ENCODE data around the gene TRPC6.

The TRPC6 gene

GRCh38 chr11:101583251-101584128 lies at the start of gene TRPC6:
TSS of gene TRPC6 (minus strand) at chr11:101584007. CDS start at chr11:101583503, 504 bp downstream.
- DNase-seq (ENCODE audit: low spot score) = no peak
- Mint-ChIP-seq H3K36me3 (ENCODE audit: low read depth) (no peaks in the 10 kb centered on the region), H3K27me3 (ENCODE audit: low read depth) (peaks cover 16% of the 10 kb centered on the region), H3K9me3 (no peaks in the 10 kb centered on the region), H3K27ac (no peak within 1 kb of the TSS), H3K4me3 (no peak within 1 kb of the TSS), H3K4me1 (ENCODE audit: low read depth) (no peaks in the 10 kb centered on the region)

- Mint-ChIP-seq H3K27ac (no peak overlapping the region), H3K27me3 (ENCODE audit: low read depth) (no peaks in the 10 kb centered on the region), H3K36me3 (ENCODE audit: low read depth) (no peaks in the 10 kb centered on the region), H3K4me3 (no peak overlapping the region), H3K9me3 (no peaks in the 10 kb centered on the region), H3K4me1 (ENCODE audit: low read depth) (no peaks in the 10 kb centered on the region)
- no peak for DNase-seq (ENCODE audit: low spot score)
These were observed 36.2 kb upstream of the TRPC6 start for GRCh38 chr11:101620026-101620425.

GRCh38 chr11:101618709-101619108 lies 34.9 kb upstream of the TRPC6 start:
- Mint-ChIP-seq H3K4me1 (ENCODE audit: low read depth) (no peaks in the 10 kb centered on the region), H3K36me3 (ENCODE audit: low read depth) (no peaks in the 10 kb centered on the region), H3K9me3 (no peaks in the 10 kb centered on the region), H3K27me3 (ENCODE audit: low read depth) (no peaks in the 10 kb centered on the region), H3K4me3 (no peak overlapping the region), H3K27ac (no peak overlapping the region)
- DNase-seq (ENCODE audit: low spot score) = no peak

GRCh38 chr11:101617735-101618332 lies 34.0 kb upstream of the TRPC6 start:
- no peak for DNase-seq (ENCODE audit: low spot score)
- no peak overlapping the region for H3K27ac Mint-ChIP-seq

GRCh38 chr11:101612481-101612880 lies 28.7 kb upstream of the TRPC6 start:
- no peak overlapping the region for H3K4me3 Mint-ChIP-seq
- H3K36me3 Mint-ChIP-seq (ENCODE audit: low read depth) = no peaks in the 10 kb centered on the region
- no peaks in the 10 kb centered on the region for H3K27me3 Mint-ChIP-seq (ENCODE audit: low read depth)
- H3K9me3 Mint-ChIP-seq = no peaks in the 10 kb centered on the region
- H3K27ac Mint-ChIP-seq = no peak overlapping the region
- H3K4me1 Mint-ChIP-seq (ENCODE audit: low read depth) = no peaks in the 10 kb centered on the region
- DNase-seq (ENCODE audit: low spot score) = no peak

More at GRCh38 chr11:101617735-101618332, 34.0 kb upstream of the TRPC6 start:
- no peaks in the 10 kb centered on the region for H3K9me3 Mint-ChIP-seq
- H3K36me3 Mint-ChIP-seq (ENCODE audit: low read depth) = no peaks in the 10 kb centered on the region
- no peak overlapping the region for H3K4me3 Mint-ChIP-seq
- H3K4me1 Mint-ChIP-seq (ENCODE audit: low read depth) = no peaks in the 10 kb centered on the region
- H3K27me3 Mint-ChIP-seq (ENCODE audit: low read depth) = no peaks in the 10 kb centered on the region

GRCh38 chr11:101600924-101601323 lies 17.1 kb upstream of the TRPC6 start:
- Mint-ChIP-seq H3K27me3 (ENCODE audit: low read depth) (no peaks in the 10 kb centered on the region), H3K9me3 (peaks cover 4% of the 10 kb centered on the region), H3K4me1 (ENCODE audit: low read depth) (no peaks in the 10 kb centered on the region), H3K4me3 (no peak overlapping the region), H3K36me3 (ENCODE audit: low read depth) (no peaks in the 10 kb centered on the region), H3K27ac (no peak overlapping the region)
- DNase-seq (ENCODE audit: low spot score) = no peak

DNA sequence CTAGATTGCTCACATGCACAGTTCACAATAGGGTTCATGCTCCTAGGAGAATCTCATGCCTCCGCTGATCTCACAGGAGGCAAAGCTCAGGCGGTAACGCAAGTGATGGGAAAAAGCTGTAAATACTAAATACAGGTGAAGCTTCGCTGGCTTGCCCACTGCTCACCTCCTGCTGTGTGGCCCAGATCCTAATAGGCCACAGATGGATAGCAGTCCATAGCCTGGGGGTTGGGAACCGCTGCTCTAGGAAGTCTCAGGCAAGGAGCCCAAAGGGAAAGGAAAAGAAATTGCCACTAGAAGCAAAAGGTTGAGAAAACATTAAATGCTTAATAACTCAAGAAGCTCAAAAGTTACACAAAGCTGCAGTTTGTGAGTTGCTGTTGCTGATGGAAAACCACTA lies 3.2 kb upstream of the TRPC6 start:
- H3K27me3 Mint-ChIP-seq (ENCODE audit: low read depth) = peaks cover 16% of the 10 kb centered on the region
- no peak overlapping the region for H3K27ac Mint-ChIP-seq
- no peaks in the 10 kb centered on the region for H3K4me1 Mint-ChIP-seq (ENCODE audit: low read depth)
- no peaks in the 10 kb centered on the region for H3K9me3 Mint-ChIP-seq
- DNase-seq (ENCODE audit: low spot score) = no peak
- no peak overlapping the region for H3K4me3 Mint-ChIP-seq
- no peaks in the 10 kb centered on the region for H3K36me3 Mint-ChIP-seq (ENCODE audit: low read depth)

DNA sequence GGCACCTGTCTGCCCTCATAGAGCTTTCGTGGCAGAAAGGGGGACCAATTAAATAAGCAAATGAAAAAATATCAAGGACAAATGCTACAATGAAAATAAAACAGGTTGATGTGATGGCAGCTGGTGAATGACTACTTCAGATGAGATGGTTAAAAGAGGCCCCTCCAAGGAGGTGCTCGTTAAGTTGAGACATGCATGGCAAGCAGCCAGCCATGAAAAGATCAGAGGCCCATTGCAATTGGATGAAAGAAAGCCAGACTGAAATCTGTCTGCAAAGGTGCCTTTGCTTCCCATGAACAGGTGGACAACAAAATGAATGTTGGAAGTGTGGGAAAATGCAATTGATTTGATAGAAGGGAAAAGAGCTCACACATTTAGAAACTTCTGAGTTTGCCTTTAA lies 848 bp upstream of the TRPC6 start:
- Mint-ChIP-seq H3K36me3 (ENCODE audit: low read depth) (no peaks in the 10 kb centered on the region), H3K27ac (no peak overlapping the region), H3K27me3 (ENCODE audit: low read depth) (peaks cover 16% of the 10 kb centered on the region), H3K4me3 (no peak overlapping the region), H3K4me1 (ENCODE audit: low read depth) (no peaks in the 10 kb centered on the region), H3K9me3 (no peaks in the 10 kb centered on the region)
- DNase-seq (ENCODE audit: low spot score) = no peak

- Mint-ChIP-seq H3K4me3 (no peak overlapping the region), H3K36me3 (ENCODE audit: low read depth) (no peaks in the 10 kb centered on the region), H3K9me3 (no peaks in the 10 kb centered on the region), H3K27ac (no peak overlapping the region), H3K4me1 (ENCODE audit: low read depth) (no peaks in the 10 kb centered on the region), H3K27me3 (ENCODE audit: low read depth) (peaks cover 16% of the 10 kb centered on the region)
- DNase-seq (ENCODE audit: low spot score) = no peak
These were observed 315 bp upstream of the TRPC6 start for GRCh38 chr11:101584129-101584515.

GRCh38 chr11:101582989-101583250 lies 887 bp downstream of the TRPC6 start:
- no peak for DNase-seq (ENCODE audit: low spot score)
- Mint-ChIP-seq H3K27me3 (ENCODE audit: low read depth) (peaks cover 16% of the 10 kb centered on the region), H3K4me3 (no peak overlapping the region), H3K9me3 (no peaks in the 10 kb centered on the region), H3K4me1 (ENCODE audit: low read depth) (no peaks in the 10 kb centered on the region), H3K27ac (no peak overlapping the region), H3K36me3 (ENCODE audit: low read depth) (no peaks in the 10 kb centered on the region)

- DNase-seq (ENCODE audit: low spot score) = no peak
- H3K27me3 Mint-ChIP-seq (ENCODE audit: low read depth) = peaks cover 16% of the 10 kb centered on the region
- H3K9me3 Mint-ChIP-seq = no peaks in the 10 kb centered on the region
- no peak overlapping the region for H3K27ac Mint-ChIP-seq
- H3K4me1 Mint-ChIP-seq (ENCODE audit: low read depth) = no peaks in the 10 kb centered on the region
- H3K36me3 Mint-ChIP-seq (ENCODE audit: low read depth) = no peaks in the 10 kb centered on the region
- H3K4me3 Mint-ChIP-seq = no peak overlapping the region
These were observed 1.4 kb downstream of the TRPC6 start for GRCh38 chr11:101582236-101582988.

GRCh38 chr11:101577461-101577860 lies 6.3 kb downstream of the TRPC6 start:
- Mint-ChIP-seq H3K4me1 (ENCODE audit: low read depth) (no peaks in the 10 kb centered on the region), H3K27ac (no peak overlapping the region), H3K27me3 (ENCODE audit: low read depth) (peaks cover 2% of the 10 kb centered on the region), H3K36me3 (ENCODE audit: low read depth) (no peaks in the 10 kb centered on the region), H3K9me3 (no peaks in the 10 kb centered on the region), H3K4me3 (no peak overlapping the region)
- no peak for DNase-seq (ENCODE audit: low spot score)

DNA sequence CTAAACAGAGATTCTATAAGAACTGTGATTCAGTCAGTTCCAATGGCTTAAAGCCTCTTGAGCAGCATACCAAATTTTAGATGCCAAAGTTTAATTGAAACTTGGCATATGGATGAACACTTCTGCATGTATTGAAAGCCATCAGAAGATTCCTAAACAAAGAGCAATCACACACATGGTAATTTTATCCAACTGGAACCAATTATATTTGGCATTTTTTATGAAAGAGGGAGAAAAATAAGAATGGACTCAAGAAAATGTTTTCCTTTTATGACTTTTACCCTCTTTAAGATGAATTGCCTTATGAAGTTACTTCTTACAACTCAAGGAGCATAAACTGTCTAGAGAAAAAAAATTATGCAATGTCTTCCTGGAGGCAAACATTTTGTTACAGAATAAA lies 7.4 kb downstream of the TRPC6 start:
- H3K27ac Mint-ChIP-seq = no peak overlapping the region
- no peaks in the 10 kb centered on the region for H3K36me3 Mint-ChIP-seq (ENCODE audit: low read depth)
- H3K9me3 Mint-ChIP-seq = no peaks in the 10 kb centered on the region
- H3K4me1 Mint-ChIP-seq (ENCODE audit: low read depth) = no peaks in the 10 kb centered on the region
- no peaks in the 10 kb centered on the region for H3K27me3 Mint-ChIP-seq (ENCODE audit: low read depth)
- no peak for DNase-seq (ENCODE audit: low spot score)
- H3K4me3 Mint-ChIP-seq = no peak overlapping the region

- no peak overlapping the region for H3K27ac Mint-ChIP-seq
- H3K27me3 Mint-ChIP-seq (ENCODE audit: low read depth) = no peaks in the 10 kb centered on the region
- no peak for DNase-seq (ENCODE audit: low spot score)
- no peaks in the 10 kb centered on the region for H3K4me1 Mint-ChIP-seq (ENCODE audit: low read depth)
- no peaks in the 10 kb centered on the region for H3K36me3 Mint-ChIP-seq (ENCODE audit: low read depth)
- H3K9me3 Mint-ChIP-seq = no peaks in the 10 kb centered on the region
- no peak overlapping the region for H3K4me3 Mint-ChIP-seq
These were observed 8.9 kb downstream of the TRPC6 start for GRCh38 chr11:101574886-101575285.

All from T-helper 2 cell treated with Interferon-gamma antibody and Interleukin-4, amounts not matched to agents 5 μg/mL and 100 μg/mL, for 36 hours (primary cell).